GM23338 (cell line): Measurements from ENCODE around the gene HS3ST1.

Source experiments
- CREB1 ChIP-seq: fragments of 250-450 bp; sonication (Bioruptor Pico); IDR thresholded peaks from 2 replicates; pipeline ENCODE4 v1.5.0; 2020; ENCODE audit warnings: low read depth, mild to moderate bottlenecking, moderate library complexity
- EZH2 ChIP-seq: fragments of 200-600 bp; sonication (generic); IDR thresholded peaks from one replicate; pipeline ENCODE4 v1.8.0; 2017; ENCODE audit warnings: antibody characterized with exemption, mild to moderate bottlenecking, low read depth; ENCODE audit not compliant: unreplicated experiment
- EZH2phosphoT487 ChIP-seq: fragments of 200-600 bp; sonication (generic); IDR thresholded peaks from one replicate; pipeline ENCODE4 v1.8.1; 2018; ENCODE audit warnings: antibody characterized with exemption; ENCODE audit not compliant: unreplicated experiment
- JUNB ChIP-seq: IDR thresholded peaks from one replicate; pipeline ENCODE4 v1.6.1; 2016; ENCODE audit warnings: antibody characterized with exemption; ENCODE audit not compliant: unreplicated experiment
- POLR2AphosphoS5 ChIP-seq: IDR thresholded peaks from 2 replicates; pipeline ENCODE4 v1.6.1; 2016; ENCODE audit warnings: antibody characterized with exemption, low read depth
- REST ChIP-seq: IDR thresholded peaks from one replicate; pipeline ENCODE4 v1.6.1; 2018; ENCODE audit warnings: antibody characterized with exemption; ENCODE audit not compliant: unreplicated experiment
- STAT1 ChIP-seq: IDR thresholded peaks from one replicate; pipeline ENCODE4 v1.6.1; 2016; ENCODE audit warnings: antibody characterized with exemption; ENCODE audit not compliant: unreplicated experiment
- TF ChIP-seq, protein P1 (sequence below), 2 experiments: fragments of 200-600 bp in 1 of 2; sonication (generic) in 1 of 2; conservative IDR thresholded peaks; 2 replicates each; pipeline versions ENCODE4 v1.5.1 to v1.6.1; 2016 to 2017; ENCODE audit warnings: antibody characterized with exemption in 2 of 2, low read depth in 2 of 2, mild to moderate bottlenecking in 2 of 2, moderate library complexity in 1 of 2

- TF ChIP-seq, protein P1, sequence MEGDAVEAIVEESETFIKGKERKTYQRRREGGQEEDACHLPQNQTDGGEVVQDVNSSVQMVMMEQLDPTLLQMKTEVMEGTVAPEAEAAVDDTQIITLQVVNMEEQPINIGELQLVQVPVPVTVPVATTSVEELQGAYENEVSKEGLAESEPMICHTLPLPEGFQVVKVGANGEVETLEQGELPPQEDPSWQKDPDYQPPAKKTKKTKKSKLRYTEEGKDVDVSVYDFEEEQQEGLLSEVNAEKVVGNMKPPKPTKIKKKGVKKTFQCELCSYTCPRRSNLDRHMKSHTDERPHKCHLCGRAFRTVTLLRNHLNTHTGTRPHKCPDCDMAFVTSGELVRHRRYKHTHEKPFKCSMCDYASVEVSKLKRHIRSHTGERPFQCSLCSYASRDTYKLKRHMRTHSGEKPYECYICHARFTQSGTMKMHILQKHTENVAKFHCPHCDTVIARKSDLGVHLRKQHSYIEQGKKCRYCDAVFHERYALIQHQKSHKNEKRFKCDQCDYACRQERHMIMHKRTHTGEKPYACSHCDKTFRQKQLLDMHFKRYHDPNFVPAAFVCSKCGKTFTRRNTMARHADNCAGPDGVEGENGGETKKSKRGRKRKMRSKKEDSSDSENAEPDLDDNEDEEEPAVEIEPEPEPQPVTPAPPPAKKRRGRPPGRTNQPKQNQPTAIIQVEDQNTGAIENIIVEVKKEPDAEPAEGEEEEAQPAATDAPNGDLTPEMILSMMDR (conservative IDR thresholded peaks at IDR 0.05; ENCODE audit: low read depth in 2 of 2), result no peak
- TF ChIP-seq EZH2 (no peak), POLR2AphosphoS5 (no peak), EZH2phosphoT487 (no peak), REST (no peak), STAT1 (no peak), JUNB (no peak), CREB1 (CRISPR knock-in tag) (no peak)
Measured at GRCh38 chr4:11431111-11431510, 2.4 kb upstream of the HS3ST1 start.
